Amniotic epithelial cell (primary cell): Measurements from ENCODE around the gene EPS15.
A peak's percentile ranks its signal among the peaks of the same experiment; 100 is the strongest.
"Not testable (repeated sequence)": the region's sequence is repeated elsewhere in the genome, so short reads cannot be mapped to it uniquely, and the experiment has no call there.

Source experiments
- DNase-seq: peaks from one replicate; pipeline ENCODE4 v3.0.0-alpha.2; 2010; ENCODE audit warnings: low read depth

EPS15 gene

DNA sequence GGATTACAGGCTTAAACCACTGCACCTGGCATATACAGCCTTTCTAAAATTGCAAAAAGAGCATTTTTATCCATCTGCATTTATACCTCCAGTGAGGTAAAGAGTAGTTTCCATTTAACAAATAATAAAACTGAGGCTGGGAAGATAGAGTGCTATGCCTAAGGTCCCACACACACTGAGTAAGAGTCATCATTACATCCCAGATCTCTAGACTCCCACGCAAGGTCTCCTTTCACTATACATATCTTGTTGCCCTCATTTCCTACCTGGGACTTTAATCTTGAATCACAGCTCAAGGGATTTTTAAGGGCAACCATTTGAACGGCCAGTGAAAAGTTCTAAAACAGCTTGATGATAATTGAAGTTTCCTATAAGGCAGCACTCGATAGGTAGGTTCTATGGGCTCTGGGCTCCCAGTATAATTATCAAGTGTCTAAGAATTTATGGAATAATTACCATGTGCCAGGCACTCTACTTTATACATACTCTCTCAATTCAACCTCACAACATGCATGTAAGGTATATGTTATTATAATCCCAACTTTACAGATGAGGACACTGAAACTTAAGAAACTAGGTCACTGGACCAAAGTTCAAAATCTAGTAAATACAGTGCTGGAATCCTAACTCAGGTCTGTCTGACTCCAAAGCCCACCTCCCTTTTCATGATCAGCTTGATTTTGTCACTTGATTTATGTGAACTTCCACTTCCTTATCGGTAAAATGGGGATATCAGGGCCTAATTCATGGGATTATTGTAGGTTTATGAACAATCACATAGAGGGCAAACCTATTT, 23.3 kb upstream of the EPS15 start:
- DNase-seq: no peak

DNA sequence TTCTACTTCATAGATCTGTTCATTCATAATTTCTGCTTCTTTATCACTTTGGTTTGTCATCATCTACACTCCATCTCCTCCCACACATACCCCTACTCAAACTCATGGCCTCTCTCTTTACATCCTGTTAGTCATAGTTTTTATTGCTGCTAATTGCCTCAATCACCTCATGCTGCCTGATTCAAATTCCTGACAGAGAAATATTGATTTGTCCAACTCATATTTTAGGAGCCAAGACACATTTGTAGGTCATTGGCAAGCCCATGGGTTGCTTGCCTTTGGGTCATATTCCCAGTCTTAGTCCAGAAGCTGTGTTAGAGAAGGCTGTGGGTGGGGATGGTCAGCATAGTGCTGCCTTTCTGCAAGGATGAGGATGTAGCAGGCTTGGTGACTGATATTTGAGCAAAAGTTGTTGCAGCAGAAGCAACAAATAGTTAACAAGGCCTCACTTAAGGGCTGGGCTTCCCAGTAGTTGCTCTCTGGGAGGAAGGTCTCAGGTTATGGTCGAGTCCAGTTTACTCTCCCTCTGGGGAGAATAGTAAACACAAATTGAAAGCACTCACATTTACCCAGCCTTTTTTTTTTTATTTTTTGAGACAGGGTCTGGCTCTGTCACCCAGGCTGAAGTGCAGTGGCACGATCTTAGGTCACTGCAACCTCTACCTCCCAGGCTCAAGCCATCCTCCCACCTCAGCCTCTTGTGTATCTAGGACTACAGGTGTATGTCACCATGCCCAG, 22.4 kb upstream of the EPS15 start:
- peak; percentile 54 for DNase-seq

DNA sequence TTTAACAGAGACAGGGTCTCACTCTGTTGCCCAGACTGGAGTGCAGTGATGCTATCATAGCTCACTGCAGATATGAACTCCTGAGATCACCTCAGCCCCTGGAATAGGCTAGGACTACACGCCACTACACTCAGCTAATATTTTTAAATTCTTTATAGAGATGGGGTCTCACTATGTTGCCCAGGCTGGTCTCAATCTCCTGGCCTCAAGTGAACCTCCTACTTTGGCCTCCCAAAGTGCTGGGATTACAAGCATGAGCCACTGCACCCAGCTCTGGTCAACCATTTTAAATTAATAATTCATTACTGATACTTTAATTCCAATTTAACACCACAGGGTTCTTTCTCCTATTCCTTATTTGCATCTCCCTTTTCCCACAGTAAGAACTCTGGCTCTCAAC, 18.5 kb upstream of the EPS15 start:
- DNase-seq: no peak

DNA sequence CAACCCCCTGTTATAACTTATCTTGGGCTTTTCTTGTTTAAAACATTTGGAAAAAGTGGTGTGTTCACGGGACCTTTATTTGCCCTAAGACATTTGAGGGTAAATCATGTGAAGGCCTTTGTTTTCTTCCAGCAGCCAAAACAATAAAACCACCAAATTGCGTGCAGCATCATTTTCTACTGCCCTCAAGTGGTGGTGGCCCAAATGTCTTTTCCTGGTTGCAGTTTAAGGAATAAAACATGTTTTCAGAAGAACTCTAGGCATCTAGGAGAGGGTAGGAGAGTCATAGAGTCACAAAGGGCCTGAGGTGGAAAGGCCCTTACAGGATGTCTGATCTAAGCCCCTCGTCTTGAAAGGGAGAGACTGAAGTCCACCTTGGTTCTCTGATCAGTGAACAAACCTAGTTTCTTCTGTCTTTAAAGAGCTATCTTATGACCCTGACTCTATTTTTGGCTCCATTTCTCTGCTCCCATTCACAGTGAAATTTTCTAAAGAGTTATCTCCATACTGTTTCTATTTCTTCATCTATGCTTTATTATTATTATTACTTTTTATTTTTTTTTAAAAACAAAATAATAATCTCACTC, 16.0 kb upstream of the EPS15 start:
- DNase-seq: peak; percentile 71

DNA sequence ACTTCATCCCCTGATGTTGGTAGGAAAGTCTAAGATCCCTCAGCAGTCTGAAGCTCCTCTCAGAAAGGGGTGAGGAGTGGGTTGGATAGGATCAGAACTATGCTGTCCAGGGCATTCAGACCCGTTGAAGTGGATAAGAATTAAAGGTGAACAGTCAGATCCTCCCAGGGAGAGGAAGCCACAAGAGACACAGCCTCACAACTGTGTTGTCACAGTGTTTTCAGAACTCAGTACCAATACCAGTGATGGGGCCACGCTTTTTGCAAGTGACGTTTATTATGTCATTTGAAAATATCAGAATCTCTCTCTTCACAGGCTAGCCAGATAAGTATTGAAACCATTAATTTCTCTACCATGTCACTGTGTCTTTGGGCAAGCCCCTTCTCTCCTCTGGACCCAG, 15.4 kb upstream of the EPS15 start:
- no peak for DNase-seq

DNA sequence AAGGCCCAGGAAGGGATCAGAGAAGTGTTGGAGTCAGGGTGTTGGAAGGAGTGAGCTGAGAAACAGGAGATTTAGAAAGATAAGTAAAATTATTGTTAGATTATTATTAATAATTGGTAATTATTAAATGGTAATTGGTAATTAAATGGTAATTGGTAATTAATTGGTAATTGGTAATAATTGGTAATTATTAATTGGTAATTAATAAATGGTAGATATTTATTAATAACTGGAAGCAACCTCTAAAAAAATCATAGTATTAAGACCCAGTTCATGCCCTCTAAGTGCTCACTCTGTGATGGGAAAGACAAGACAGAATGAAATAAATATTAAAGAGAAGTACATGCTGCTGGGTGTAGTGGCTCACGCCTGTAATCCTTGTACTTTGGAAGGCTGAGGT, 13.8 kb upstream of the EPS15 start:
- DNase-seq: no peak

DNA sequence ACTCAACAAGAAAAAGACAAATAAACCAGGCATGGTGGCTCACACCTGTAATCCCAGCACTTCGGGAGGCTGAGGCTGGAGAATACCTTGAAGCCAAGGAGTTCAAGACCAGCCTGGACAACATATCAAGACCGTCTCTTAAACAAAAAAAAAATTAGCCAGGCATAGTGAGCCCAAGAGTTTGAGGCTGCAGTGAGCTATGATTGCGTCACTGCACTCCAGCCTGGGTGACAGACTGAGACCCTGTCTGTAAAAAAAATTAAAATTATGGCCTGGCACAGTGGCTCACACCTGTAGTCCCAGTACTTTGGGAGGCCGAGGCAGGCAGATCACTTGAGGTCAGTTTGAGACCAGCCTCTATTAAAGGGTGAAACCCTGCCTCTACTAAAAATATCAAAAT, 11.4 kb upstream of the EPS15 start:
- not testable (repeated sequence) for DNase-seq

DNA sequence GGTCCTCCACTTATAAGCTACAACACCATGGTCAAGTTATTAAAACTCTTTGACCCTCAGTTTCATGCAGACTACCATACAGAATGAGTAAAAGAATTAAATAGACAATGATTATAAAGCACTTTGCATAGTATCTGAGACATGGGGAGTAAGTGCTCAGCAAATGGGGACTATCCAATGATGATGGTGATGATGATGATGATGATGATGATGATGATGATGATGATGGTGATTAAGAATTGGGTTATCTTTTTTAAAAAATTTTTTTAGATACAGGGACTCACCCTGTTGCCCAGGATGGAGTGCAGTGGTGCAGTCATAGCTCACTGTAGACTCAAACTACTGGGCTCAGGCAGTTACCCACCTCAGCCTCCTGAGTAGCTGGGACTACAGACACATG, 8.1 kb upstream of the EPS15 start:
- DNase-seq: no peak

DNA sequence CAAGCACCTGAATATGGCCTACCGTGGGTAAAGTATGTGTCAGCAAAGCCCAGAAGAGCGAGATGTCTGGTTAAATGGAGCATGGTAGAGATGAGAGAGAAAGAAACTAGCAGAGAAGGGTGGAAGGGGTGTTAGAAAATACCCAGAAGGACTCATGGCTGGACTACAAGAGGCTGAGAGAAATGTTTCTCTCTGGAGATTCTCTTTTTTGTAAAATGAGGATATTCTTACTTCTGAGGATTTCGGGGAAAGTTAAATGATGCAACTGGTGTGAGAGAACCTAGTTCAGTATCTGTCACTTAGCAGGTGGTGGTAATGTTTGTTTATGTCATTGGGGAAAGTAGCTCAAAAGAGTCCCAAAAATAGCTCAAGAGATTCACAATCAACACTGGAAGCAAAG, 7.2 kb upstream of the EPS15 start:
- no peak for DNase-seq

DNA sequence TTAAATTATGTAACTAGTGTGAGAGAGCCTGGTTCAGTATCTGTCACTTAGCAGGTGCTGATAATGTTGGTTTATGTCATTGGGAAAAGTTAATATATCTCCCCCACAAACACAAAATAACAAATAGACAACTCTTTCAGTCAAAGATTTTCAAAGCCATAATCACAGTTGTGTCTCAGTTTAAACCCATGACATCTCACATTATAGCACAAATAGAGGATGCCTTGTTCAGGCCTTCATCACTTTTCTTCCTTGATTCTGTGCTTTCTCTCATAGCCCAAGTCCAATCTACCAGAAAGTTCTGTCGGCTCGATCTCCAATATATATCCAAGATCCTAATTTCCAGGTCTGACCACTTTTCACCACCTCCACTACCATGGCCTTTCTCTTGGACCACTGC, 6.2 kb upstream of the EPS15 start:
- no peak for DNase-seq

DNA sequence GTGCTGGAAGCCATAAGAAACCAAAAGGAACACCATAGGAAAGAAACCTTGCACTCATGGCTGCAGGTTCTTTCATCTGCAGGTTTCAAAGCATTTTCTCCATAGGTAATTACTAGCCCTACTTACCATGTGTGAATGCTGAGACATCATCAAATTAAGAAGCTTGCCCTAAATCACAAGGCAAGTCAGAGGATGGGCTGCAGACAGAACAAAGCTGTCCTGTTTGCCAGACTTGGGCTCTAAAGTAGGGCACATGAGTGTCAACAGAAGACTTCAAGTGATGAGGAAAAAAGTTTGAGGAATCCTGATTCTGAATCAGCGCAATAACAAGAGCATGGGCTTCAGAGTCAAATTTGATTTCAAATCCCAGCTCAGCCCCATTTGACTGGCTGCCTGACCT, 5.8 kb upstream of the EPS15 start:
- no peak for DNase-seq

DNA sequence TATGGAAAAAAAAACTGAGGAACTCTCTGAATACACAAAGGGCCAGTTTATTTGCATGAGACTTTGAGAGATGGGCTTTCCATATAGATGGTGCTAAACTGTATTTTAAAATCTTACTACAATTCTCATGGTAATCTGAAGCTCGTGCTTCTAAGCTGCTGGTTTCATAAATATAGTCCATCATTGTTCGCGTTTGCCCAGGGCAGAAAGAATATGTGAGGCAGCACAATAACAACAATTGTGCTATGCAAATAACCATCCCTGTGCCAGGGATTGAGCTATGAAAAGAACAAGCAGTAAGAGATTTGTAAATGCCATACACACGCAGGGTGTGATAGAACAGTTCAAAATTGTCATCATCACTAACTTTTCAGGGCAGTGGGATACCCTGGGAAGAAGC, 4.9 kb upstream of the EPS15 start:
- DNase-seq: no peak

DNA sequence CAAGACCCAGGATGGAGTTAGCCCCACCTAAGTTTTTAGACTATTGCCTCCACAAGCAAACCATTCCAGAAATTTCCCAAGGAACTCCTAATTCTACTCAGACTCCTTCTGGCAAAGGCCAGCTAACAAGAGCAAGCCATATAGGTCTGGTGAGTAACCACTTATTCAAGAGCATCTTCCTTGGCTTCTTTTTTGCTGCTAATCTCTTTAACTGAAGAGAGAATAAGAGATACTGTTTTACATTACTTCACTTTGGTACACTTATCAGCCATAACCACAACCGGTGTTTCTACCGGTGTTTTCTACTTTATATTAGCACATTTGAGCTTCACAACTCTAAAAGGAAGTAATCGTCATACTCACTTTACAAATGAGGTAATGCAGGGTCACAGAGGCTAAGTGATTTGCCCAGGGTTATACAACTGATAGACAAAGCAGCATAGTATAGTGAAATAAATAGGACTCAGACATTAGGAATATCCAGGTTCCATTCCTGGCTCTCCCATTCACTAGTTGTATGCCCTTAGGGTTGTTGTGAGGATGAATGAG, 1.7 kb upstream of the EPS15 start:
- DNase-seq: no peak

DNA sequence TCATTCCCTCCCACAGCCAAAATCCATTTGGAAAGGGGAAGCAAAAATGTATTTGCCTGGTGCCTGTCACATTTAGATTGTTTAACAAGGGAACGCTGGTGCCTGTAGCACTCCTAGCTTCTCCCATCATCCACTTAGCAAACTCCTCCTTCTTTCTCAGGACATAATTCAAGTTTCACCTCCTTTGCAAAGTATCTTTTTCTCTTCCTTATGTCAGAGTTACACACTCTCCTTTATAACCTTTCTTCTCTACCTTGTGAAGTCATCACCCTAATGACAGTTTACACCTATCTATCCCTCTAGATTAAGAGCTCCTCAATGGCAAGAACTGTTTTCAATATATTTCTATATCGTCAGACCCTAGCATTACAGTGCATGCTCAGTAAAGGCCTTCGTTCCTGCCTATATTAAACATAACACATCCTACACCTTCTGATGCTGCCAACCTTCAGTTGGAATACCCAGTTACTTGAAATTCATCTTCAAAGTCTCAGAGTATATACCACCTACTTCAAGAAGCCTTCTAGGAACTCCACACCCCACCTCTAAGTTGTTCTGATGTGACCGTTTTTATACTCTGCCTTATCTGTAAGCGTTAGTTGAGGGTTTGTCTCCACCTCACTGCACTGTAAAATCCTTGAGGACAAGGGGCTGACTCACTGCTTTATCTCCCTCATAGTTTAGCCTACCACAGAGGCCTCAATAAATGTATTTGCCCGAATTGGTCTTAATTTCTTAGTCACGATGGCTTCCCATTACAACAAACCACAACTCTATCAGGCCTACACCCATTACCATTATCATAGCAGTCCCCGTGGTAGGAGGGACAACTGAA, 1.0 kb upstream of the EPS15 start:
- DNase-seq: peak; percentile 93

DNA sequence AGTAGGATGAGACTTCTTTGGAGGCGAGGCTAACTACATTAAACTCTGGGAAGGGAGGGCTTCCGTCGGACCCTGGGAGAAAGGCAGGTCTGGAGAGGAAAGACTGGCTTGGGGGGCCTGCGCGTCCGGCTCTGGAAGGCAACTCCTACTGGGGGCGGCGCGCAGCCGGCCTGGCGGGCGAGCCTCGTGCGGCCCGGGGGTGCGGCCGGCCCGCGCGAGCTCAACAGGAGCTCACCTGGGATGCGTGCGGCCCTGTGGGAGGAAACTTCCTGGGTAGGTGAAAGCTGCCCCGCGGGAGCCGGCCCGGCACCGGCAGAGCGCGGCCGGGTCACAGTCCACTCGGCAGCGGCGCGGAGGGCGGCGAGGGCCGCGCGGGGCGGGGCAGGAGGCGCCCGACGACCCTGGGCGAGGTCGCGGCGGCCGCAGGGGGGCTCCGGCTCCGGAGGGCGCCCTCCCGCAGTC, 449 bp downstream of the EPS15 start:
- DNase-seq: peak; percentile 23

DNA sequence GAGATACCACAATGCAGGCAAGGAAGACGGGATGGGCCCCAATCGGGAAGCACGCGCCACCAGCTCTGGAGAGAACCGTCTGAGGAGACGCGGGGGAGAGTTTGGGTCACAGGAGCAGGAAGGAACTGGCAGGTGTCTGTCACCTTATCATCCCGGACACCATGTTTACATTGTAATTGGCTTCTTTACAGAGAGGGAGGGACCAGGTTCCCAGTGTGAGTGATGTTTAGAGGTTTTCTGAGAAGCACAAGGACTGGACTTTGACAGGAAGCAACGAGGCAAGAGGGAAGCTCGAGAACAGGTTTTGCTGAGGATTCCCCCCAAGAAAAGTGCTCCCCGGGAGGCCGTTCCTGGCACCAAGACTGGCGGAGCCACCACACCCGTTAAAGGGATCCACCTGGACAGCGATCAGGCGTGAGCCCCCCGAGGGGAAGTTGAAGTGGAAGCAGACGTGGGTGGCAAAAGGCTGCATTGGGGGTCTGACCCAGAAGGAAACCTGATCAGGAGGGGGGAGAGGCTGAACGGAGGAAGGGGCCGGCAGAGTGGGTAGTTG, 957 bp downstream of the EPS15 start:
- DNase-seq: peak; percentile 23

DNA sequence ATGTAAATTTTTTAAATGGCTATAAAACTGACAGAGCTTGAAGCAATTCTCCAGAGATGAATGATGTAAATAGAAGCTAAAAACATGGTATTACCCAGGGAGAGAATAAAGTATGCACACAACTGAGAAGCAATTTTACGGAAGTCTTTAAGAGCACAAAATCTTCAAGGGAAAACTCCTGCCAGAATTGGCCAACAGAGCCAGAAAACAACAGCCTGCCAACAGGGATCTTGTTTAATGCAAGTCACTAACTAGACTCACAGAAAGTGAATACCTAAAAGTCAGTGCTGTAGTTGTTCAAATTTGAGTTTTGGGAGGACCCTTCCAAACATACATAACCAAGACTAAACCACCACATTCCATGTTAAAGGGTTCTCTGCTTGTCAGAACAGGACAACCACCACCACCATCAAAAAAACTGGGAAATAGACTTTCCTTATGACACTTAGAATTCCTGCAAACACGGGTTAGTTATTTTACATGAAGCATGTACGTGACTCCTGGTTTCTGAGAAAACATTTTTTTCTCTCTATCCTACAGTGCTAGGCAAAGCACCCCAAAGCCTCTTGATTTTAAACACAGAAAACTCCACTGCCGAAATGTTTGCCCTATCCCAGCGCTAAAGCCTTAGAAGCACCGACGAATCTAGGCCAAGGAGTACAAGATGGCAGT, 1.6 kb downstream of the EPS15 start:
- DNase-seq: peak; percentile 24

DNA sequence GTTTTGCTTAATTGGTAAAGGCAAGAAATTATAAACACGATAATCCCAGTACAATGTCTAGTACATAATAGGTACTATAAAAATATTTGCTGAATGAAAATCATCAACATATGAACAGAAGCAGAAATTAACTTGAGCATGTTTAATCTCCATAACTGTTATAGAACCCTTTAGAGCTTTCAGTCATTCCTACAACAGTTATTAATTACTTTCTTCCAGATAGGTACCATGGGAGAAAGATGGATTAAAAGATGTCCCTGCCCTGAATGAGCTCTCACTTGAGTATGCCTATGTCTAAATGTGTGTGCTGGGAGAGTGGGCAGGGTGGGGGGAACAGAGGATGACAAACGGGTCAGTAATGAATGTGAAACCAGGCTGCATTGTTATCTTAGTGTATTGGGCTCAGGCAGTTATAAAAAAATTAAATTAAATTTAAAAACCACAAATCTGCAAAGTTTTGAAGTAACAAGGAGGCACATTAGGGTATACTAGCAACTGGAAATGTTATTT, 2.4 kb downstream of the EPS15 start:
- peak; percentile 11 for DNase-seq

DNA sequence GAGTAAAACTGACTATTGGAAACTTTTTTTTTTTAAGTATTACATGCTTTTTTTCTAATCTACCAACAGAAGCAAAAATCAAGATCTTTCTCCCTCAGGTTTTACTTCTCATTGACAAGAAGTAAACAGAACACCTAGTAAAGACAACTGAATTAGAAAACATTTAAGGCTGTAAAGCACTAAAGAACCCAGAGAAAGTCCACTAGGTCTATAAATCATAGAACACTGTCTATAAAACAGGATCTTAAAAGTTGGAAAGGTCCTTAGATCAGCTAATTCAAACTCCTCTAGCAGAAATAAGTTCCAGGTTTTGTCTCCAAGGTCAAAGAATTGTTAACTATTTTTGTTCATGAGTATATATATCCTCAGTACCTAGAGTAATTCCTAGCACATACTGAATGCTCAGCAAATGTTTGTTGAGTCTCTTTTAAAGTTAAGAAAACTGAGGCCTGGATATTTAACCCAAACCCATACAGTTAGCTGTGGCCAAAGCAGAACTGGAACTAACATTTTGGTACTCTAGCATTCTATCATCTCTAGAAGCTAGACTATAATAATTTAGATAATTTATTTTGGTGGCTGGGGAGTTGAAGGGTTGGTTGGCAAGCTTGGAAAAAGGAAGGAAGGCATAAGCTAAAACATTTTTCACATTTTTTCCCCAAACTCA, 3.0 kb downstream of the EPS15 start:
- DNase-seq: no peak

DNA sequence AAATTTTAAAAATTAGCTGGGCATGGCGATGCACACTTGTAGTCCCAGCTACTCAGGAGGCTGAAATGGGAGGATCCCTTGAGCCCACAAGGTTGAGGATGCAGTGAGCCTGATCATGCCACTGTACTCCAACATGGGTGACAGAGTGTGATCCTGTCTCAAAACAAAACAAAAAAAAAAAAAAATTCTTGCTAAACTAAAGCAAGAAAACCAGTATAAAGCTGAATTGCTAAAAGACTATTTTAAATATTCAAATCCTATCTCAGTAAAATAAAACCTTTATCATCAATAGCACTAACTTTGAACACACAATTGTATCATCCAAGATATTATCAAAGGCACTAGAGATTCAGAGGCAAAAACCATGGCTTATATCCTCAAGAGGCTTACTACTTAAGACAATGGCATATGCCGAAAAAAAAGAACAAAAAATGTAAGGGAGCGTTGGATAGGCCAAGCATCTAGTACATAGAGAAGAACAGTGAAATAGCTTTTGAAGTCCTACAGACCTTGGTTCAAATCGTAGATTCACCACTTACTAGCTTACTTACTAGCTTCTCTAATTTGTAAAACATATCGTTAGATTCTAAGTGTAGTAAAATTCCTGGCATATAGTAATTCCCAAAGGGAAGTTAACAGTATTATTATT, 3.6 kb downstream of the EPS15 start:
- no peak for DNase-seq
